NB4 (cell line): Measurements from ENCODE around the gene ACSL6.

Experiments used
- MYC ChIP-seq: IDR thresholded peaks from 2 replicates; pipeline ENCODE4 v1.6.1; 2011; ENCODE audit warnings: low read depth, low read length
- POLR2A ChIP-seq: IDR thresholded peaks from 2 replicates; pipeline ENCODE4 v1.6.1; 2011; ENCODE audit warnings: mild to moderate bottlenecking; ENCODE audit not compliant: insufficient read length; ENCODE audit errors: extremely low read depth
- TF ChIP-seq, protein P1 (sequence below): IDR thresholded peaks from one replicate; pipeline ENCODE4 v1.5.1; 2012; ENCODE audit warnings: low read depth, low read length
- TF ChIP-seq, protein P2 (sequence below): IDR thresholded peaks from 2 replicates; pipeline ENCODE4 v1.6.1; 2011; ENCODE audit warnings: low read depth, low read length

GRCh38 chr5:132046880-132047299 is 35.4 kb upstream of the ACSL6 start:
- TF ChIP-seq, protein P1, sequence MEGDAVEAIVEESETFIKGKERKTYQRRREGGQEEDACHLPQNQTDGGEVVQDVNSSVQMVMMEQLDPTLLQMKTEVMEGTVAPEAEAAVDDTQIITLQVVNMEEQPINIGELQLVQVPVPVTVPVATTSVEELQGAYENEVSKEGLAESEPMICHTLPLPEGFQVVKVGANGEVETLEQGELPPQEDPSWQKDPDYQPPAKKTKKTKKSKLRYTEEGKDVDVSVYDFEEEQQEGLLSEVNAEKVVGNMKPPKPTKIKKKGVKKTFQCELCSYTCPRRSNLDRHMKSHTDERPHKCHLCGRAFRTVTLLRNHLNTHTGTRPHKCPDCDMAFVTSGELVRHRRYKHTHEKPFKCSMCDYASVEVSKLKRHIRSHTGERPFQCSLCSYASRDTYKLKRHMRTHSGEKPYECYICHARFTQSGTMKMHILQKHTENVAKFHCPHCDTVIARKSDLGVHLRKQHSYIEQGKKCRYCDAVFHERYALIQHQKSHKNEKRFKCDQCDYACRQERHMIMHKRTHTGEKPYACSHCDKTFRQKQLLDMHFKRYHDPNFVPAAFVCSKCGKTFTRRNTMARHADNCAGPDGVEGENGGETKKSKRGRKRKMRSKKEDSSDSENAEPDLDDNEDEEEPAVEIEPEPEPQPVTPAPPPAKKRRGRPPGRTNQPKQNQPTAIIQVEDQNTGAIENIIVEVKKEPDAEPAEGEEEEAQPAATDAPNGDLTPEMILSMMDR, result no peak
- TF ChIP-seq POLR2A, result no peak
- TF ChIP-seq, protein P2, sequence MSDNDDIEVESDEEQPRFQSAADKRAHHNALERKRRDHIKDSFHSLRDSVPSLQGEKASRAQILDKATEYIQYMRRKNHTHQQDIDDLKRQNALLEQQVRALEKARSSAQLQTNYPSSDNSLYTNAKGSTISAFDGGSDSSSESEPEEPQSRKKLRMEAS, result no peak
- no peak for TF ChIP-seq MYC
